K562 (cell line): ENCODE data around the gene SLC18B1. TPM values are rescaled to one million over a fixed set of nuclear protein-coding genes. Genes with fewer than 3 reads are reported as not detected.
A peak's percentile ranks its signal among the peaks of the same experiment; 100 is the strongest.

Experiments
- AFF1 ChIP-seq, 2 experiments: fragments of 450-650 bp; IDR thresholded peaks; 2 replicates each; pipeline ENCODE4 v1.6.1; 2018; ENCODE audit warnings: mild to moderate bottlenecking in 2 of 2, low read depth in 1 of 2; ENCODE audit not compliant: partially characterized antibody in 2 of 2
- ARID1B ChIP-seq: fragments of 450-650 bp; IDR thresholded peaks from 2 replicates; pipeline ENCODE4 v1.6.1; 2016; ENCODE audit warnings: antibody characterized with exemption, mild to moderate bottlenecking, inconsistent platforms
- GABPA ChIP-seq: fragments of 200-800 bp; sonication (Bioruptor generic); conservative IDR thresholded peaks from 2 replicates; pipeline ENCODE4 v1.6.1; 2016; ENCODE audit warnings: low read depth, missing genetic modification characterization, missing compliant biosample characterization
- GATAD2B ChIP-seq: fragments of 450-650 bp; IDR thresholded peaks from 2 replicates; pipeline ENCODE4 v1.6.1; 2017; ENCODE audit warnings: mild to moderate bottlenecking, borderline replicate concordance
- NFRKB ChIP-seq: fragments of 450-650 bp; IDR thresholded peaks from 2 replicates; pipeline ENCODE4 v1.6.1; 2016; ENCODE audit warnings: low read depth
- SPI1 ChIP-seq: IDR thresholded peaks from 2 replicates; pipeline ENCODE4 v1.6.1; 2011; ENCODE audit warnings: low read depth, low read length, control low read depth, borderline replicate concordance
- TAF7 ChIP-seq: fragments of 450-650 bp; IDR thresholded peaks from 2 replicates; pipeline ENCODE4 v1.6.1; 2016; ENCODE audit warnings: missing genetic modification characterization, missing compliant biosample characterization
- TEAD4 ChIP-seq, 2 experiments: sonication (generic) in 1 of 2; formaldehyde crosslinking in 1 of 2; IDR thresholded peaks; 2 replicates each; pipeline versions ENCODE4 v1.6.1 to v1.8.0; 2012 to 2022; ENCODE audit warnings: borderline replicate concordance in 1 of 2, inconsistent platforms in 1 of 2, low read length in 1 of 2, mild to moderate bottlenecking in 1 of 2, missing genetic modification reagents in 1 of 2
- TSC22D4 ChIP-seq: fragments of 450-650 bp; IDR thresholded peaks from 2 replicates; pipeline ENCODE4 v1.6.1; 2016; ENCODE audit warnings: missing genetic modification characterization, missing biosample characterization, control low read depth
- ZNF316 ChIP-seq: fragments of 450-650 bp; IDR thresholded peaks from 2 replicates; pipeline ENCODE4 v1.6.1; 2016
- polyA plus RNA-seq, 8 experiments: library from polyadenylated mRNA; depleted of rRNA in 4 of 8; stranded (reverse) in 5 of 8; unstranded in 3 of 8; fragments of >200 nt; fragmentation: Nextera tagmentation in 2 of 8; fragmentation: Illumina TruSeq in 1 of 8; extraction: Ambion mirVana in 2 of 8; extraction: Trizol in 1 of 8; gene quantifications; 2 replicates each; pipeline versions ENCODE4 v1.2.1 to v1.2.3, GENCODE V29; 2011 to 2014; ENCODE audit warnings: inconsistent platforms in 1 of 8, missing spikeins in 1 of 8
- total RNA-seq, 7 experiments: library from RNA; depleted of rRNA in 6 of 7; stranded (reverse); fragments of >200 nt in 6 of 7; fragmentation: Illumina TruSeq in 2 of 7; extraction: Trizol in 2 of 7; gene quantifications; 2 replicates each; pipeline versions ENCODE4 v1.2.1 to v1.2.3, GENCODE V29; 2011 to 2021; ENCODE audit warnings: low replicate concordance in 1 of 7
- TF ChIP-seq, protein P1 (sequence below): fragments of 250-450 bp; sonication (Bioruptor Pico); IDR thresholded peaks from 2 replicates; pipeline ENCODE4 v1.4.0; 2020
- TF ChIP-seq, protein P2 (sequence below): fragments of 250-450 bp; sonication (Bioruptor Pico); IDR thresholded peaks from 2 replicates; pipeline ENCODE4 v1.8.0; 2021; ENCODE audit warnings: moderate library complexity, mild to moderate bottlenecking, inconsistent platforms
- TF ChIP-seq, protein P3 (sequence below): fragments of 450-650 bp; IDR thresholded peaks from 2 replicates; pipeline ENCODE4 v1.6.1; 2016

The SLC18B1 gene
- total and polyA plus RNA-seq, 9 of the 15 experiments (the other 6 are each of a cell fraction or from before 2014, with no cell fraction given), result 10.4 to 49.1 (median 32.0) TPM

DNA sequence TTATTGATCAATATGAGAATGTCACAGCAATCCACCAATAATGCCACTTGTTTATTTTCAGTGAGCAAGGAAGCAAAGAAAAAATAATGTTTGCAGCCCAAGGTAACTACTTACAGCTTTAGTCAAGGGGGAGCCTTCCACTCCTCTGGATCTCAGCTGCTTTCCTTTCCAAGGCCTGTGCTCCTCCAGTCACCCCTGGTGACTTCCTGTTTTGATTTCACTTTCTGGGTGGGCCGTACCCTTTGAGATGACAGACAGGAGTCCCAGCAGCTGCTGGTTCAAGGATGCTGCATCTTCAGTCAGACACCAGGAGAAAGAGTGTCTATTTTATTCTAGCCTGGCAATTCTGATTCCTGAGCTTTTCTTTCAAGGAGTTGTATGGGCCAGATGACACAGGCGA, 35.2 kb downstream of the SLC18B1 start (continued):
- TF ChIP-seq TAF7 (tag), result no peak
- TF ChIP-seq, protein P1, sequence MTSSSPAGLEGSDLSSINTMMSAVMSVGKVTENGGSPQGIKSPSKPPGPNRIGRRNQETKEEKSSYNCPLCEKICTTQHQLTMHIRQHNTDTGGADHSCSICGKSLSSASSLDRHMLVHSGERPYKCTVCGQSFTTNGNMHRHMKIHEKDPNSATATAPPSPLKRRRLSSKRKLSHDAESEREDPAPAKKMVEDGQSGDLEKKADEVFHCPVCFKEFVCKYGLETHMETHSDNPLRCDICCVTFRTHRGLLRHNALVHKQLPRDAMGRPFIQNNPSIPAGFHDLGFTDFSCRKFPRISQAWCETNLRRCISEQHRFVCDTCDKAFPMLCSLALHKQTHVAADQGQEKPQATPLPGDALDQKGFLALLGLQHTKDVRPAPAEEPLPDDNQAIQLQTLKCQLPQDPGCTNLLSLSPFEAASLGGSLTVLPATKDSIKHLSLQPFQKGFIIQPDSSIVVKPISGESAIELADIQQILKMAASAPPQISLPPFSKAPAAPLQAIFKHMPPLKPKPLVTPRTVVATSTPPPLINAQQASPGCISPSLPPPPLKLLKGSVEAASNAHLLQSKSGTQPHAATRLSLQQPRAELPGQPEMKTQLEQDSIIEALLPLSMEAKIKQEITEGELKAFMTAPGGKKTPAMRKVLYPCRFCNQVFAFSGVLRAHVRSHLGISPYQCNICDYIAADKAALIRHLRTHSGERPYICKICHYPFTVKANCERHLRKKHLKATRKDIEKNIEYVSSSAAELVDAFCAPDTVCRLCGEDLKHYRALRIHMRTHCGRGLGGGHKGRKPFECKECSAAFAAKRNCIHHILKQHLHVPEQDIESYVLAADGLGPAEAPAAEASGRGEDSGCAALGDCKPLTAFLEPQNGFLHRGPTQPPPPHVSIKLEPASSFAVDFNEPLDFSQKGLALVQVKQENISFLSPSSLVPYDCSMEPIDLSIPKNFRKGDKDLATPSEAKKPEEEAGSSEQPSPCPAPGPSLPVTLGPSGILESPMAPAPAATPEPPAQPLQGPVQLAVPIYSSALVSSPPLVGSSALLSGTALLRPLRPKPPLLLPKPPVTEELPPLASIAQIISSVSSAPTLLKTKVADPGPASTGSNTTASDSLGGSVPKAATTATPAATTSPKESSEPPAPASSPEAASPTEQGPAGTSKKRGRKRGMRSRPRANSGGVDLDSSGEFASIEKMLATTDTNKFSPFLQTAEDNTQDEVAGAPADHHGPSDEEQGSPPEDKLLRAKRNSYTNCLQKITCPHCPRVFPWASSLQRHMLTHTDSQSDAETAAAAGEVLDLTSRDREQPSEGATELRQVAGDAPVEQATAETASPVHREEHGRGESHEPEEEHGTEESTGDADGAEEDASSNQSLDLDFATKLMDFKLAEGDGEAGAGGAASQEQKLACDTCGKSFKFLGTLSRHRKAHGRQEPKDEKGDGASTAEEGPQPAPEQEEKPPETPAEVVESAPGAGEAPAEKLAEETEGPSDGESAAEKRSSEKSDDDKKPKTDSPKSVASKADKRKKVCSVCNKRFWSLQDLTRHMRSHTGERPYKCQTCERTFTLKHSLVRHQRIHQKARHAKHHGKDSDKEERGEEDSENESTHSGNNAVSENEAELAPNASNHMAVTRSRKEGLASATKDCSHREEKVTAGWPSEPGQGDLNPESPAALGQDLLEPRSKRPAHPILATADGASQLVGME (CRISPR knock-in tag), result no peak
- no peak for TF ChIP-seq ARID1B
- peak; percentile 26; the same call in 1 of the 2 replicates for TF ChIP-seq GABPA (tag)
- peak; percentile 77 for TF ChIP-seq SPI1
- TF ChIP-seq, protein P2, sequence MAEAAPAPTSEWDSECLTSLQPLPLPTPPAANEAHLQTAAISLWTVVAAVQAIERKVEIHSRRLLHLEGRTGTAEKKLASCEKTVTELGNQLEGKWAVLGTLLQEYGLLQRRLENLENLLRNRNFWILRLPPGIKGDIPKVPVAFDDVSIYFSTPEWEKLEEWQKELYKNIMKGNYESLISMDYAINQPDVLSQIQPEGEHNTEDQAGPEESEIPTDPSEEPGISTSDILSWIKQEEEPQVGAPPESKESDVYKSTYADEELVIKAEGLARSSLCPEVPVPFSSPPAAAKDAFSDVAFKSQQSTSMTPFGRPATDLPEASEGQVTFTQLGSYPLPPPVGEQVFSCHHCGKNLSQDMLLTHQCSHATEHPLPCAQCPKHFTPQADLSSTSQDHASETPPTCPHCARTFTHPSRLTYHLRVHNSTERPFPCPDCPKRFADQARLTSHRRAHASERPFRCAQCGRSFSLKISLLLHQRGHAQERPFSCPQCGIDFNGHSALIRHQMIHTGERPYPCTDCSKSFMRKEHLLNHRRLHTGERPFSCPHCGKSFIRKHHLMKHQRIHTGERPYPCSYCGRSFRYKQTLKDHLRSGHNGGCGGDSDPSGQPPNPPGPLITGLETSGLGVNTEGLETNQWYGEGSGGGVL (CRISPR knock-in tag), result no peak
- no peak for TF ChIP-seq TEAD4 (IDR thresholded peaks at IDR 0.05; ENCODE audit: low read length)
- TF ChIP-seq TEAD4 (CRISPR knock-in tag; IDR thresholded peaks at IDR 0.05; ENCODE audit: borderline replicate concordance), result no peak
- TF ChIP-seq TSC22D4 (tag), result no peak
- TF ChIP-seq, protein P3, sequence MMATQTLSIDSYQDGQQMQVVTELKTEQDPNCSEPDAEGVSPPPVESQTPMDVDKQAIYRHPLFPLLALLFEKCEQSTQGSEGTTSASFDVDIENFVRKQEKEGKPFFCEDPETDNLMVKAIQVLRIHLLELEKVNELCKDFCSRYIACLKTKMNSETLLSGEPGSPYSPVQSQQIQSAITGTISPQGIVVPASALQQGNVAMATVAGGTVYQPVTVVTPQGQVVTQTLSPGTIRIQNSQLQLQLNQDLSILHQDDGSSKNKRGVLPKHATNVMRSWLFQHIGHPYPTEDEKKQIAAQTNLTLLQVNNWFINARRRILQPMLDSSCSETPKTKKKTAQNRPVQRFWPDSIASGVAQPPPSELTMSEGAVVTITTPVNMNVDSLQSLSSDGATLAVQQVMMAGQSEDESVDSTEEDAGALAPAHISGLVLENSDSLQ, result peak; percentile 74
- TF ChIP-seq NFRKB, result no peak
- no peak for TF ChIP-seq ZNF316
- TF ChIP-seq AFF1 (IDR thresholded peaks at IDR 0.05; ENCODE audit: low read depth in 1 of 2, partially characterized antibody in 2 of 2), result no peak
- no peak for TF ChIP-seq GATAD2B
- TF ChIP-seq, all 486 proteins: peak for 4
